ENCODE data around the gene SRGAP2C.
"Not testable (repeated sequence)": the region's sequence is repeated elsewhere in the genome, so short reads cannot be mapped to it uniquely, and the experiment has no call there.

SRGAP2C gene

DNA sequence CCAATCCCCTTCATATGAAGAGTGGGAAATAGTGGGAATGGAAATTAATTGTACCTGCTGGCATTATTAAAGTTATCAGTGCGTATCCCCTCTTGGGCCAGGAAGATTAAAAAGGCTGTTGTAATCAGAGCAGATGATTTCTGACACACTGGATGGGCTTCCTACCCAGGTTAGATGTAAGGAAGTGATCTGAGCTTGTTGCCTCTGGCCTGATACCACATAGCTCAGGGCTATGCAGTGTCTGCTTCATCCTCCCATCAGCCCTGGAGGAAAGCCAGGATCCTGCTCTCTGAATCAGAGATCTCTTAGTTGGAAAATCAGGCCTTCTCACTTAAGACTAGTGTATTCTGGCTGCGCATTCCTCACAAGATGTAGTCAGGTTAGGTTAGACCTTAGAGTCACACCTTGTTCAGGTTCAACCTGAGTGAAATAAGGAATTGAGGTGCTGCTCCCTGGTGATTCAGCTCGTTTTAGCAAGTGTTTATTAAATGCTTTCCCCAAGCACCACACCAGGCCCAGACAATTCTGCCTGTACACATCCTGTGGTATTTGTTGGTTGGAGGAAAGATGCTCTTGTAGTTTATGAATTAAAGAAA is 158.6 kb downstream of the SRGAP2C start:
- H3K4me3 Mint-ChIP-seq; H3K4me1 Mint-ChIP-seq (ENCODE audit: low read depth); H3K27ac Mint-ChIP-seq; H3K27me3 Mint-ChIP-seq (ENCODE audit: low read depth); DNase-seq (ENCODE audit: low spot score); H3K9me3 Mint-ChIP-seq; H3K36me3 Mint-ChIP-seq (ENCODE audit: low read depth): not testable (repeated sequence)

DNA sequence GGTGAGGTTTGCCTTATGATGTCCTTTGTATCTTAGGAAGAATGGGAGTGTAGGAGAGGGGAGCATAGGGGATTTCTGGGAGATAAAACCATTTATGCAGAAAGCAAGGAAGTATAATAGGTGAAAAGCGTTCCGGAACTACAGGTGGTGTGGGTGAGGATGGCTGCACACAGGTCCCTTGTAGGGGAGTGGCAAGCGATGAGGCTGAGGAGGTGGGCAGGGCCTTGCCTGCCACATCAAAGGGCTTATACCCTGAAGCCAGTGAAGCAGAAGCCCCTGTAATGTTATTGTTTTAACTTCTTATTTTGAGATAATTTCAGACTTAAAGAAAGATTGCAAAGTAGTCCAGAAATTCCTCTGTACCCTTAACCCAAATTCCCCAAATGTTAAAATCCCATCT is 159.6 kb downstream of the SRGAP2C start:
- DNase-seq (ENCODE audit: low spot score); H3K4me3 Mint-ChIP-seq; H3K36me3 Mint-ChIP-seq (ENCODE audit: low read depth): not testable (repeated sequence)

GRCh38 chr1:121346654-121347053 is 161.9 kb downstream of the SRGAP2C start:
- not testable (repeated sequence) for DNase-seq (ENCODE audit: low spot score); H3K4me1 Mint-ChIP-seq (ENCODE audit: low read depth); H3K27me3 Mint-ChIP-seq (ENCODE audit: low read depth); H3K9me3 Mint-ChIP-seq; H3K4me3 Mint-ChIP-seq; H3K27ac Mint-ChIP-seq; H3K36me3 Mint-ChIP-seq (ENCODE audit: low read depth)

More for the DNA sequence above, 159.6 kb downstream of the SRGAP2C start:
- H3K9me3 Mint-ChIP-seq; H3K27ac Mint-ChIP-seq; H3K4me1 Mint-ChIP-seq (ENCODE audit: low read depth); H3K27me3 Mint-ChIP-seq (ENCODE audit: low read depth): not testable (repeated sequence)

DNA sequence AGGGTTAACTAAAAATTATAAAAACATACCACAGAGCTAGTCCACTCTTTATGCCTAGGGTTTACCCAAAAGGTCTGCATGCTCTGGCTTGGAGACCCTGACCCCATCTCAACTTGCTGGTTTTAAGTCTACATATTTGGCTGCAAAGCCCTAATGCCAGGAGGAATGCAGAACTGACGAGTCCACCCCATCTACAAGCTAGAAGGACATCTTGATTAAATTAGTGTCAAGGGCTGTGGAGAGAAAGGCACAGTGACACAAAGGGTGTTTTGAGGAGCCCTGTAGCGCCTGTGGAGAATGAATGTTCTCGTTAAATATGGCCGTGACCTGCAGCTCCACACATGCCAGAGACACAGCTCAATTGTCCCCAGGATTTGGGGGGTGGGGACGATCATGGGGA is 162.7 kb downstream of the SRGAP2C start:
- not testable (repeated sequence) for H3K4me3 Mint-ChIP-seq; H3K4me1 Mint-ChIP-seq (ENCODE audit: low read depth); H3K9me3 Mint-ChIP-seq; H3K27ac Mint-ChIP-seq; DNase-seq (ENCODE audit: low spot score); H3K27me3 Mint-ChIP-seq (ENCODE audit: low read depth); H3K36me3 Mint-ChIP-seq (ENCODE audit: low read depth)

DNA sequence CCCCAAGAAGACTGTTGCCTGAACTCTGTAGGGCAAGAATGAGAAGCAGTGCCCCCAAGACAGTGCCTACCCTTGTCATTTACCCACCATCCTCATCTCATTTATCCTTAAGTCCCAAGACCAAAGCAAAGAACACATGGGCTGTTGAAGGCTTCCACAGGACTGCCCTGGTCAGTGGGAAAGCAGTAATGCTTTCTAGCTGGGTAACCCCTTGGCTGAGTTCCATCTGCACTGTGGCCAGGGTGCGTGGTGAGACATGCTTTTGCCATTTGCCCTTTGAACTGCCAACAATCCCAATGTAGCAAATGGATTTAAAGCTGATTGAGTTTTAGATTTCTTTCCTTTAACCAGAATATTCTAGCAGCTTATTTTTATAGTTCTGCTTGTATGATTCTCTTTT is 163.3 kb downstream of the SRGAP2C start:
- not testable (repeated sequence) for H3K36me3 Mint-ChIP-seq (ENCODE audit: low read depth); H3K4me3 Mint-ChIP-seq; H3K9me3 Mint-ChIP-seq; H3K27me3 Mint-ChIP-seq (ENCODE audit: low read depth); H3K4me1 Mint-ChIP-seq (ENCODE audit: low read depth); H3K27ac Mint-ChIP-seq; DNase-seq (ENCODE audit: low spot score)

GRCh38 chr1:121349332-121349967 is 164.7 kb downstream of the SRGAP2C start:
- H3K9me3 Mint-ChIP-seq; DNase-seq (ENCODE audit: low spot score): not testable (repeated sequence)

GRCh38 chr1:121355711-121356420 is 171.1 kb downstream of the SRGAP2C start:
- DNase-seq (ENCODE audit: low spot score); H3K9me3 Mint-ChIP-seq; H3K36me3 Mint-ChIP-seq (ENCODE audit: low read depth); H3K4me3 Mint-ChIP-seq; H3K27ac Mint-ChIP-seq; H3K27me3 Mint-ChIP-seq (ENCODE audit: low read depth); H3K4me1 Mint-ChIP-seq (ENCODE audit: low read depth): not testable (repeated sequence)

More at GRCh38 chr1:121349332-121349967, 164.7 kb downstream of the SRGAP2C start:
- not testable (repeated sequence) for H3K4me3 Mint-ChIP-seq; H3K4me1 Mint-ChIP-seq (ENCODE audit: low read depth); H3K36me3 Mint-ChIP-seq (ENCODE audit: low read depth); H3K27ac Mint-ChIP-seq; H3K27me3 Mint-ChIP-seq (ENCODE audit: low read depth)

GRCh38 chr1:121356819-121357218 is 172.0 kb downstream of the SRGAP2C start:
- H3K4me1 Mint-ChIP-seq (ENCODE audit: low read depth); DNase-seq (ENCODE audit: low spot score); H3K27ac Mint-ChIP-seq; H3K4me3 Mint-ChIP-seq; H3K9me3 Mint-ChIP-seq; H3K36me3 Mint-ChIP-seq (ENCODE audit: low read depth); H3K27me3 Mint-ChIP-seq (ENCODE audit: low read depth): not testable (repeated sequence)

DNA sequence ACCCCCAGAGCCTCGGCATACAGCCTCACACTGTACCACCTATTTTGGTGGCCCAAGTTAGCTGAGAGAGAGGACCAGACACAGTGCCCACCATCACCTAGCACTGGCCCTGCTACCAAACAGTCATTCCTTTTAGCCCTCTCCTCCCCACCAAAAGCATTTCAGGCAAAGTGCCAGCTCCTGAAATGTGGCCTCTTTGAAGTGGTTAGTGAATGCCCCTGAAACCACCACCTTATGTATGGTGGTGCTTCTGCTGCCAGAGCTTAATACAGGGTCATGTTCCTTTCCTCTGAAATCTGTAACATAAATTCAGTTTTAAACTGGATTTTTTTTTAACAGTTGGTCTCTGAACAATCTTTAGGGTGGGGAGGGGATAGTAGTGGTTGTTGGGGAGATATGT is 175.8 kb downstream of the SRGAP2C start:
- H3K27ac Mint-ChIP-seq; DNase-seq (ENCODE audit: low spot score); H3K9me3 Mint-ChIP-seq; H3K27me3 Mint-ChIP-seq (ENCODE audit: low read depth); H3K36me3 Mint-ChIP-seq (ENCODE audit: low read depth); H3K4me1 Mint-ChIP-seq (ENCODE audit: low read depth); H3K4me3 Mint-ChIP-seq: not testable (repeated sequence)

DNA sequence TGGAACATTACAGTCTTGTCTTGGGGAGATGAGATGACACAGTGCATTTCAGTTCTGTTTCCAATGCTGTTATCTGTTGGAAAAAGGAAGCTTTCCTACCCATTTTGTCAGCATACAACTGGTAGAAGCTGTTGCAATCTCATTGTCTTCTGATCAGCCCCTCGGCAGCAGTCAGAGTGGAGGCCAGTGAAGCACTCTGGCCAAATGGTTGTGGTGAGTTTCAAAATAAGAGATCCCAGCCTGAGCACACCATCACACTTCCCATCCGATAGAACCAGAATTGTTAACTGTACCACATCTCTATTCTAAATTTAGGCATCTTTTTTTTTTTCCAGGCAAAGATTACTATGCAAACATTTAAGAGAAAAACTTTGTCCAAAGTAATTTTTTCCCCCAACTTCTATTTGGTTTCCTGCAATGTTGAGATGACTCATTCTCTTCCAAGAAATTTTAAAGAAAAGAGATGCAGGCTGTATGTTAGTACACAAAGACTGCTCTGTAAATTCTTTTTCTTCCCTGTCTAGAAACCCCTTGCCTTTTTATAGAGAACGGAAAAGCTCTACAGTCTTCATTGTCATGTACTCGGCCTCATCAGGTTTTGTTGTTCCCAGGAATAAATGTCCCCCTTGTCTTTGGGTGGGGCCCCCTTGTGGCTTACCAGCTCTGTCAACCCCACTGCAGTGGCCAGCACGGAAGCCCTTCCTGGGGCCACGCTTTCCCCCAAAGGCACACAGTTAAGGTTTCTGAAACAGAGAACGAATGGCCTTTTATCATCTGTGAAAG is 176.9 kb downstream of the SRGAP2C start:
- H3K27ac Mint-ChIP-seq = peak overlapping the region; percentile 67
- not testable (repeated sequence) for H3K9me3 Mint-ChIP-seq; H3K27me3 Mint-ChIP-seq (ENCODE audit: low read depth); DNase-seq (ENCODE audit: low spot score); H3K4me3 Mint-ChIP-seq; H3K4me1 Mint-ChIP-seq (ENCODE audit: low read depth); H3K36me3 Mint-ChIP-seq (ENCODE audit: low read depth)

DNA sequence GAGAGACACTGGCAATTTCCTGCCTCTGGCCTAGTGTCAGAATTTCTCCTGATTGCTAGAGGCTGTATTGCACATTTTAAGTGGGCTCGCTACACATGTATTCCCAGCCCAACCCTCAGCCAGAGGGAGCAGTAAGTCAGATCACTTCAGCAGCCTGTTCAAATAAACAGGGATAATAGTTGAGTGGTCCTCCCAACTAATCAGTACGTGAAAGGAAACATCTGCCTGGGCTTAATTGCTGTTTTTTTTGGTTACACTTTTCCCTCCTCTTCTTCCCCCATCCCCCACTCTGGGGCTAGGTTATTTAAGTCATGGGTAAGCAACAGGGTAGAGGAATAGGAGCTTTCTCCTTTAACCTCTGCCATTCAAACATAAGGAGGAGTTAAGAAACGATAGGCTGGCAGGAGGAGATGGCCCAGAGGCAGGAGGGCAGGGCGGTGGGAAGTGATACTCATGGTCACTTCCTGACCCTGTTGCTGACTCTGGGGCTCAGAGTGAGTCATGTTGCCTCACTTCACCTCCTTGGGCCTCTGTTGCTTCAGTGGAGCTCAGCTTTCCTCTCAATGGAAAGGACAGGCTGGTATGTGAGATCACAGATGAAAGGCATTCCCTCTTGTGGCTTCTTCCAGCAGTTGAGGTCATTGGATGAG is 177.6 kb downstream of the SRGAP2C start:
- peak; percentile 21 for DNase-seq (ENCODE audit: low spot score)
- not testable (repeated sequence) for H3K27me3 Mint-ChIP-seq (ENCODE audit: low read depth); H3K4me3 Mint-ChIP-seq; H3K9me3 Mint-ChIP-seq; H3K36me3 Mint-ChIP-seq (ENCODE audit: low read depth); H3K4me1 Mint-ChIP-seq (ENCODE audit: low read depth)
- H3K27ac Mint-ChIP-seq = peak overlapping the region; percentile 57

GRCh38 chr1:121365316-121365715 is 180.5 kb downstream of the SRGAP2C start:
- H3K36me3 Mint-ChIP-seq (ENCODE audit: low read depth); H3K27ac Mint-ChIP-seq; DNase-seq (ENCODE audit: low spot score); H3K4me1 Mint-ChIP-seq (ENCODE audit: low read depth); H3K4me3 Mint-ChIP-seq; H3K27me3 Mint-ChIP-seq (ENCODE audit: low read depth); H3K9me3 Mint-ChIP-seq: not testable (repeated sequence)

GRCh38 chr1:121365723-121366122 is 180.9 kb downstream of the SRGAP2C start:
- H3K36me3 Mint-ChIP-seq (ENCODE audit: low read depth); H3K4me1 Mint-ChIP-seq (ENCODE audit: low read depth); DNase-seq (ENCODE audit: low spot score); H3K4me3 Mint-ChIP-seq; H3K27me3 Mint-ChIP-seq (ENCODE audit: low read depth); H3K27ac Mint-ChIP-seq; H3K9me3 Mint-ChIP-seq: not testable (repeated sequence)

- H3K36me3 Mint-ChIP-seq (ENCODE audit: low read depth); H3K9me3 Mint-ChIP-seq: not testable (repeated sequence)
Observed at GRCh38 chr1:121366171-121366570, 181.4 kb downstream of the SRGAP2C start.

More at GRCh38 chr1:121366171-121366570, 181.4 kb downstream of the SRGAP2C start:
- not testable (repeated sequence) for H3K4me3 Mint-ChIP-seq; H3K4me1 Mint-ChIP-seq (ENCODE audit: low read depth); H3K27ac Mint-ChIP-seq; DNase-seq (ENCODE audit: low spot score); H3K27me3 Mint-ChIP-seq (ENCODE audit: low read depth)

Data from T-helper 2 cell treated with Interferon-gamma antibody and Interleukin-4, amounts not matched to agents 5 μg/mL and 100 μg/mL, for 36 hours (primary cell).